Left hindlimb (tissue), 1 donor: ENCODE results near the gene HS3ST6.

Experiments
- DNase-seq: peaks from one replicate; pipeline ENCODE4 v3.0.0-alpha.2; 2018

The HS3ST6 gene

DNA sequence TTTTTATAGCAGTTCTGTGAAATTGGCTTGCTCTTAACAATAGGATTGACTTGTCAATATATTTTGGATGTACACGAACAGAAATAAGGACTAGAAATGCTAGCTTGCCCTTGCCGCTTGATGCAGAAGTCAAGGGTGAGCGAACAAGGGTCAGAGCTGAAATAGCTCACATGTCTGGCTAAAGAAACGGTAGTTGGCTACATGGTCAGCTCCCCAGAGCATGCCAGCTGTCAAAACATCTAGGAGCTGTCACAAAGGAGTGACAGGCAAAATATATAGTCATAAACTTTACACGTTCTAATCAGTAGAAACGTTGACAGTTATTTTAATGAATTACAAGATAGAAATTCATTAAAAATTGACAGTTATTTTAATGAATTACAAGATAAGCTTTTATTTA lies 43.4 kb downstream of the HS3ST6 start:
- no peak for DNase-seq

- no peak for DNase-seq
Observed at GRCh38 chr16:1871974-1872635, 46.1 kb downstream of the HS3ST6 start, which contains the start of gene MEIOB. MEIOB (minus strand) TSS chr16:1872164; CDS start chr16:1868175, 3,989 bp downstream.

DNA sequence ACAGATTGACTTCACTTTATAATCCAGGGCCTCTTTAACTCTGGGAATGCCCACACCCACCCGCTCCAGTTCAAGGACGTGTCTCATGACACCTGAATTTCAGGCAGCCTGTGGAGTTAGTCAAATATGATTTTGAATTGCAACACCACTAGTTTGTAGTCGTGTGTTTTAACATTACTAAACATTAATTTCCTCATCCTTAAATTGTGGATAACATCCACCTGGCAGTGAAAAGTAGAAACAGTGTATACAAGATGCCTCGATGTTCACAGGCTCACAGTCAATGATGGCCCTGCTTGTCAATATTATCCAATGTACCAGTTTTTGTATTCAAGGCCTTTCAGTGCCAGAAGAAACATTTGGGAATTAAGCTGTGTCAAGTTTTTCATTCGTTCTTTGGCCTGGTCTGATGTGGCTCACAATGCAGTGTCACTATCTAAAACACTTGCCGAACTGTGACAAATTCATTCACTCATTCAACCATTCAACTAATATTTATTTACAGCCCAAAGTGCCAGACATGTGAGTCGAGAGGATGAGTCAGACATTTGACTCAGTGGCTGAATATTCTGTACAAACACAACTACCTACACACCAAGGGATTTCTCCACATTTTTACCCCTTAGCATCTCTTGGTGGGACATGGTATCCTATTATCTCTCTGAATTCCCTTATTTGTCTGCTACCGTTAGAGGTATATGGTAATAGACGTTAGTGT lies 47.7 kb downstream of the HS3ST6 start:
- DNase-seq: no peak

- DNase-seq: no peak
Observed at GRCh38 chr16:1865902-1866690, 52.1 kb downstream of the HS3ST6 start.

GRCh38 chr16:1863681-1864460 lies 54.3 kb downstream of the HS3ST6 start:
- DNase-seq: no peak

DNA sequence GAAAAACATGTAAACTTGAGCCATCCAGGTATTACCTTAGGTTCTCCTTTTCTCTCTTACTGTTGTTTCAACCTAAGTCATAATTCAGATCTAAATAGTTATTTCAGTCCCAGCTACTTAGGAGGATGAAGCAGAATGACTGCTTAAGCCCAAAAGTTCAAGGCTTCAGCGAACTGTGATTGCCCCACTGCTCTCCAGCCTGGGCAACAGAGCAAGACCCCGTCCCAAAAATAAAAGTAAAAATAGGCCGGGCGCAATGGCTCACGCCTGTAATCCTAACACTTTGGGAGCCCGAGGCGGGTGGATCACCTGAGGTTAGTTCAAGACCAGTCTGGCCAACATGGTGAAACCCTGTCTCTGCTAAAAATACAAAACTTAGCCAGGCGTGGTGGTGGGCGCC lies 55.8 kb downstream of the HS3ST6 start:
- DNase-seq: no peak

GRCh38 chr16:1861730-1862129 lies 56.5 kb downstream of the HS3ST6 start:
- DNase-seq: no peak
